GM19023 (cell line): ENCODE measurements around the gene SLC30A5.
"Not testable (repeated sequence)": the region's sequence is repeated elsewhere in the genome, so short reads cannot be mapped to it uniquely, and the experiment has no call there.

Experiments used
- ATAC-seq: cut with Tn5 transposase; IDR thresholded peaks from one replicate; pipeline ENCODE4 v1.9.1; 2021; ENCODE audit warnings: mild to moderate bottlenecking, moderate library complexity; ENCODE audit not compliant: unreplicated experiment

SLC30A5 gene

GRCh38 chr5:69103521-69103920 lies 9.7 kb downstream of the SLC30A5 start:
- no peak for ATAC-seq

GRCh38 chr5:69105996-69106906 lies 12.4 kb downstream of the SLC30A5 start:
- no peak for ATAC-seq

- not testable (repeated sequence) for ATAC-seq
These were observed 14.6 kb downstream of the SLC30A5 start for GRCh38 chr5:69108367-69108766.

GRCh38 chr5:69113851-69114250 lies 20.0 kb downstream of the SLC30A5 start:
- no peak for ATAC-seq

GRCh38 chr5:69115526-69115925 lies 21.7 kb downstream of the SLC30A5 start:
- no peak for ATAC-seq

GRCh38 chr5:69129413-69129812 lies 35.6 kb downstream of the SLC30A5 start:
- no peak for ATAC-seq

- no peak for ATAC-seq
These were observed 36.4 kb downstream of the SLC30A5 start for GRCh38 chr5:69130241-69130640.

- ATAC-seq, result no peak
These were observed 37.5 kb downstream of the SLC30A5 start for GRCh38 chr5:69131304-69131703.

GRCh38 chr5:69134126-69134525 lies 40.3 kb downstream of the SLC30A5 start:
- ATAC-seq, result no peak

GRCh38 chr5:69136293-69136692 lies 42.5 kb downstream of the SLC30A5 start:
- peak; percentile 84 for ATAC-seq

GRCh38 chr5:69137208-69137607 lies 43.4 kb downstream of the SLC30A5 start:
- not testable (repeated sequence) for ATAC-seq

GRCh38 chr5:69137807-69138206 lies 44.0 kb downstream of the SLC30A5 start:
- no peak for ATAC-seq

- ATAC-seq, result no peak
These were observed 45.0 kb downstream of the SLC30A5 start for GRCh38 chr5:69138766-69139165.

- not testable (repeated sequence) for ATAC-seq
These were observed 46.4 kb downstream of the SLC30A5 start for GRCh38 chr5:69140239-69140638.

- no peak for ATAC-seq
These were observed 47.0 kb downstream of the SLC30A5 start for GRCh38 chr5:69140827-69141226.

GRCh38 chr5:69148576-69148975 lies 54.8 kb downstream of the SLC30A5 start:
- ATAC-seq, result not testable (repeated sequence)

- no peak for ATAC-seq
These were observed 55.3 kb downstream of the SLC30A5 start for GRCh38 chr5:69148981-69149675.

- ATAC-seq, result no peak
These were observed 55.8 kb downstream of the SLC30A5 start for GRCh38 chr5:69149676-69150010.

GRCh38 chr5:69152731-69153130 lies 58.9 kb downstream of the SLC30A5 start:
- no peak for ATAC-seq

GRCh38 chr5:69156456-69156855 lies 62.6 kb downstream of the SLC30A5 start:
- ATAC-seq, result no peak

GRCh38 chr5:69158039-69158438 lies 64.2 kb downstream of the SLC30A5 start:
- no peak for ATAC-seq

GRCh38 chr5:69160651-69161050 lies 66.8 kb downstream of the SLC30A5 start:
- ATAC-seq, result no peak
